ENCODE measurements around the gene GLT1D1. TPM values are rescaled to one million over a fixed set of nuclear protein-coding genes. Genes with fewer than 3 reads are reported as not detected.

The GLT1D1 gene
- total RNA-seq, 1 donor from 2014 or later = 5.3 TPM

DNA sequence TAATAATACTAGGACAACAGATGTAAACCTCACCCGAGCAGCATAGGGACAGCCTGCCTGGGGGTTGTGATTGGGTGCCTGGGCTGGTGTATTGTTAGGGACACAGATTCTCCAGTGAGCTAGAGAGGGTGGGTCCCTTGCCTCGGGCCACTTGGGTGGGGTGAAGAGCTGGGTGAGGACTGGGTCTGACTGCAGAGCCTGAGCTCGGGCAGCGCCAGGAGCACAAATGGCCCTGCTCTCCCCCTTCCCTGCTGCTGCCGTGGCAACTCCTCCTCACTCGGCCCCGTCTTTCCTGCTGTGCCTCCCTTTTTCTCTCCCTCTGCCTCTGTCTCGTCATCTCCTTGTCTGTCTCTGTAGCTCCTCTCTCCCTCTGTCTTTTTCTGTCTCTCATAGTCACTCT is 115.4 kb downstream of the GLT1D1 start:
- TF ChIP-seq, protein P1, sequence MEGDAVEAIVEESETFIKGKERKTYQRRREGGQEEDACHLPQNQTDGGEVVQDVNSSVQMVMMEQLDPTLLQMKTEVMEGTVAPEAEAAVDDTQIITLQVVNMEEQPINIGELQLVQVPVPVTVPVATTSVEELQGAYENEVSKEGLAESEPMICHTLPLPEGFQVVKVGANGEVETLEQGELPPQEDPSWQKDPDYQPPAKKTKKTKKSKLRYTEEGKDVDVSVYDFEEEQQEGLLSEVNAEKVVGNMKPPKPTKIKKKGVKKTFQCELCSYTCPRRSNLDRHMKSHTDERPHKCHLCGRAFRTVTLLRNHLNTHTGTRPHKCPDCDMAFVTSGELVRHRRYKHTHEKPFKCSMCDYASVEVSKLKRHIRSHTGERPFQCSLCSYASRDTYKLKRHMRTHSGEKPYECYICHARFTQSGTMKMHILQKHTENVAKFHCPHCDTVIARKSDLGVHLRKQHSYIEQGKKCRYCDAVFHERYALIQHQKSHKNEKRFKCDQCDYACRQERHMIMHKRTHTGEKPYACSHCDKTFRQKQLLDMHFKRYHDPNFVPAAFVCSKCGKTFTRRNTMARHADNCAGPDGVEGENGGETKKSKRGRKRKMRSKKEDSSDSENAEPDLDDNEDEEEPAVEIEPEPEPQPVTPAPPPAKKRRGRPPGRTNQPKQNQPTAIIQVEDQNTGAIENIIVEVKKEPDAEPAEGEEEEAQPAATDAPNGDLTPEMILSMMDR (IDR thresholded peaks at IDR 0.05) = no peak
- H3K27me3 ChIP-seq (ENCODE audit: low read depth) = peaks cover 26% of the 10 kb centered on the region
- no peak overlapping the region for H3K27ac ChIP-seq
- ATAC-seq (no peak), DNase-seq (no peak)
- H3K4me1 ChIP-seq = no peaks in the 10 kb centered on the region
- no peaks in the 10 kb centered on the region for H3K9me3 ChIP-seq
- no peaks in the 10 kb centered on the region for H3K36me3 ChIP-seq
- intact Hi-C loops (cut with DNase I) = no loop called here
- no peak overlapping the region for H3K4me3 ChIP-seq

DNA sequence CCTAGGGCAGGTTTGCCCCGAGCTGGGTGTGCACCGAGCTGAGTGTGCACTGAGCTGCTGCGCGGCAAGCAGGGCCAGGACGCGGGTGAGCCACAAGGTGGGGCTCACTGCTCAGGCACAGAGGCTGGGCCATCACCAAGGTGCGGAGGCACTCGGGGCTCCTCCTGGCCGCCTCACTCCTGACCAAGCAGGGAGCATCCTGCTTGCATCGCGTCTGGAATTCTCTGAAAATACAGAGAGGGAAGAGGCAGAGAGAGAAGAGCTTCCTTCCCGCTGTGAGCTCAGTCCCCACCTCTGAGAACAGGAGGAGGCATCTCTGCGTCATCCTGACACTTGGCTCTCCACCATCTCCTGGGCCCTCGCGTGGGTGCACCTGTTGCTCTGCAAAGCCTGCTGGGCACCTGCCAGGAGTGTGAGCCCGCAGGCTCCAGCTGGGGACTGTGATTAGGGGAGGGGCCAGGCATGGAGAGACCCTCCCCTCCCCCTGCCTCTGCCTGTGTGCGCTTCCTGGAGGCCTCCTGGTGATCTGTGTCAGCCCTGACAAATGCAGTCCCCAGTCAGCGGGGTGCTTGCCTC is 116.3 kb downstream of the GLT1D1 start:
- Histone ChIP-seq H3K4me3 (no peak overlapping the region), H3K9me3 (no peaks in the 10 kb centered on the region), H3K36me3 (no peaks in the 10 kb centered on the region), H3K27ac (no peak overlapping the region), H3K27me3 (ENCODE audit: low read depth) (peaks cover 32% of the 10 kb centered on the region), H3K4me1 (no peaks in the 10 kb centered on the region)
- TF ChIP-seq, protein P1 (IDR thresholded peaks at IDR 0.05) = peak; percentile 29
- intact Hi-C loops (cut with DNase I) = no loop called here
- DNase-seq (no peak), ATAC-seq (peak; percentile 80 to 88)

DNA sequence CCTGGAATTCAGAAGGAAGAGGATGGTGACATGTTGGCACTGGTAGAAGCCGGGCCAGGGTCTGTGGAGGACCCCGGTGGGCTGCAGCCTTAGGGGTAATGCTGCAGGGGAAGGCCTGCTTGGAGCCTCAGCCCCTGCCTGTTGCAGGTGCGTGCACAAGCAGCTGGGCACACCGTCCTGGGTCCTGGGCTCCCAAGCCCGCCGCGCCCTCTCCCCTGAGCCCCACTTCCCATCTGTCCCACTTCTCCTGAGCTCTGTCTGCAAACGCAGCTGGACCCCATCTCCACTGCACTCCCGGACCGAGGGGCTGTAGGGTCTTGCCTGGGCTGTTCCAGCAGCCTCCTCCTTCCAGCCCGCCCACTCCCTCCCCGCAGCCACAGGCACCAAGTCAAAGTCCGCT is 116.8 kb downstream of the GLT1D1 start:
- no peaks in the 10 kb centered on the region for H3K9me3 ChIP-seq
- ATAC-seq = no peak
- no peak for DNase-seq
- no peaks in the 10 kb centered on the region for H3K4me1 ChIP-seq
- H3K4me3 ChIP-seq = no peak overlapping the region
- no peak overlapping the region for H3K27ac ChIP-seq
- H3K36me3 ChIP-seq = no peaks in the 10 kb centered on the region
- TF ChIP-seq, protein P1 (IDR thresholded peaks at IDR 0.05) = no peak
- intact Hi-C loops (cut with DNase I) = no loop called here
- peaks cover 37% of the 10 kb centered on the region for H3K27me3 ChIP-seq (ENCODE audit: low read depth)

DNA sequence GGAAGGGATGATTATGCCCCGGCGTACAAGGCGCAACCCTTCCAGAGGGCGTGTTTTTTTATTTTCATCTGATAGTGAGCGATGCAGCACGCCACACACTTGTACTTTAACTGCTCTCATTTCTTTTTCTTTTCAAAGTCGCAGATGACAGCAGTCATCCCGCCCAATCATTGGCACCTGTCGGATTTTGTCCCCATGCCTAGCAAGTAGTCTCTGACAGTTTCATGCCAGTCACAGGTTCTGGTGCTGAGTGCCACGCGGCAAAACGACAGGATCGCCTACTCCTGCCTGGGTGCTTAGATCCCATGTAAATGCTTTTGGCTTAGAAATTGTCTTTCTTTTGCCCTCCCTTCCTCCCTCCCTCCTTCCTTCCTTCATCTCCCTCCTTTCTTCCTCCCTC is 117.7 kb downstream of the GLT1D1 start:
- H3K9me3 ChIP-seq = no peaks in the 10 kb centered on the region
- H3K27me3 ChIP-seq (ENCODE audit: low read depth) = peaks cover 38% of the 10 kb centered on the region
- intact Hi-C loops (cut with DNase I) = no loop called here
- no peak overlapping the region for H3K4me3 ChIP-seq
- H3K36me3 ChIP-seq = no peaks in the 10 kb centered on the region
- no peak for ATAC-seq
- TF ChIP-seq, protein P1 (IDR thresholded peaks at IDR 0.05) = no peak
- DNase-seq = no peak
- H3K4me1 ChIP-seq = no peaks in the 10 kb centered on the region
- no peak overlapping the region for H3K27ac ChIP-seq

DNA sequence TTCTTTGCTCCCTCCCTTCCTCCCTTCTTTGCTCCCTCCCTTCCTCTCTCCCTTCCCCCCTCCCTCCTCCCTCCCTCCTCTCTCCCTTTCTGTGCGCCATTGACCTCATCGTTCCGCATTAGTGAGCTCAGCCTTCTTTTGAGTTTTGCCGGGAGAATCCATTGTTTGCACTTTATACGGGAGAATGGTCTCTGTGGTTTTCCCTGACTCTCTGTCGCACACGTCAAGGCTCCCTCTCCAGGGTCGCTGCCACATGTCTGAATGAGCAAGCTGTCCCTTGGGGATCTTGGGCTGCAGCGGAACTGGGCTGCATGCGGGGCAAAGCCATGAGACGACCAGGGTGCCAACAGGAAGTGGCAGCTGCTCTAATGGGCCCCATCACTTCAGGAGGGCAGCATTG is 118.5 kb downstream of the GLT1D1 start:
- Histone ChIP-seq H3K4me3 (no peak overlapping the region), H3K27ac (no peak overlapping the region), H3K4me1 (no peaks in the 10 kb centered on the region), H3K27me3 (ENCODE audit: low read depth) (peaks cover 38% of the 10 kb centered on the region), H3K36me3 (no peaks in the 10 kb centered on the region), H3K9me3 (no peaks in the 10 kb centered on the region)
- DNase-seq = no peak
- TF ChIP-seq, protein P1 (IDR thresholded peaks at IDR 0.05) = no peak
- intact Hi-C loops (cut with DNase I) = no loop called here
- ATAC-seq = no peak

Measured in lower lobe of right lung (tissue), 2 donors.